ENCODE results near the gene PRKCA.

The PRKCA gene

GRCh38 chr17:66819466-66819865, 517.1 kb downstream of the PRKCA start:
- no peak for DNase-seq

- no peak for DNase-seq
Measured at GRCh38 chr17:66822009-66822408, 519.6 kb downstream of the PRKCA start.

GRCh38 chr17:66826856-66827255, 524.4 kb downstream of the PRKCA start:
- no peak for DNase-seq

- DNase-seq: peak in 1 of 2 donors; percentile 30
Measured at GRCh38 chr17:66829386-66829864, 527.0 kb downstream of the PRKCA start.

GRCh38 chr17:66829883-66830282, 527.5 kb downstream of the PRKCA start:
- DNase-seq: no peak

GRCh38 chr17:66830451-66830850, 528.0 kb downstream of the PRKCA start:
- no peak for DNase-seq

- no peak for DNase-seq
Measured at GRCh38 chr17:66831383-66832210, 529.2 kb downstream of the PRKCA start.

- no peak for DNase-seq
Measured at GRCh38 chr17:66833201-66833600, 530.8 kb downstream of the PRKCA start.

- DNase-seq: no peak
Measured at GRCh38 chr17:66834426-66834918, 532.1 kb downstream of the PRKCA start.

- no peak for DNase-seq
Measured at GRCh38 chr17:66834919-66835454, 532.6 kb downstream of the PRKCA start, which contains the start of gene CACNG5. Gene CACNG5 (plus strand): TSS chr17:66835117. CDS start chr17:66877333, 42,216 bp downstream.

GRCh38 chr17:66835476-66835875, 533.1 kb downstream of the PRKCA start:
- DNase-seq: no peak

GRCh38 chr17:66836063-66837005, 533.9 kb downstream of the PRKCA start:
- DNase-seq: no peak

- no peak for DNase-seq
Measured at GRCh38 chr17:66837226-66837625, 534.8 kb downstream of the PRKCA start.

GRCh38 chr17:66837885-66838665, 535.7 kb downstream of the PRKCA start:
- no peak for DNase-seq

- no peak for DNase-seq
Measured at GRCh38 chr17:66839616-66840015, 537.2 kb downstream of the PRKCA start.

GRCh38 chr17:66840061-66840460, 537.6 kb downstream of the PRKCA start:
- DNase-seq: no peak

GRCh38 chr17:66841328-66841727, 538.9 kb downstream of the PRKCA start:
- DNase-seq: no peak

GRCh38 chr17:66841744-66842143, 539.3 kb downstream of the PRKCA start:
- no peak for DNase-seq

- no peak for DNase-seq
Measured at GRCh38 chr17:66842505-66842904, 540.1 kb downstream of the PRKCA start.

- no peak for DNase-seq
Measured at GRCh38 chr17:66842959-66843358, 540.5 kb downstream of the PRKCA start.

GRCh38 chr17:66843627-66844026, 541.2 kb downstream of the PRKCA start:
- DNase-seq: no peak

- no peak for DNase-seq
Measured at GRCh38 chr17:66847704-66848103, 545.3 kb downstream of the PRKCA start.

All from inflammatory macrophage (primary cell).